RWPE2 (cell line): ENCODE measurements around the gene TBC1D1.

Experiments used
- ATAC-seq: fragments of 200-7000 bp; cut with Tn5 transposase; 3 replicates; pipeline ENCODE4 v1.9.1; 2021; ENCODE audit warnings: low read depth
- DNase-seq: peaks from one replicate; pipeline ENCODE4 v3.0.0-alpha.2; 2020; ENCODE audit warnings: low spot score
- H3K27ac ChIP-seq: fragments of 450-650 bp; 2 replicates; pipeline ENCODE4 v1.5.1; 2017; ENCODE audit warnings: mild to moderate bottlenecking; ENCODE audit not compliant: poor library complexity, severe bottlenecking
- H3K27me3 ChIP-seq: fragments of 250-450 bp; sonication (Bioruptor Pico); 2 replicates; pipeline ENCODE4 v1.5.1; 2021; ENCODE audit warnings: mild to moderate bottlenecking, moderate library complexity; ENCODE audit not compliant: insufficient read depth, poor library complexity, severe bottlenecking
- H3K36me3 ChIP-seq: fragments of 250-450 bp; sonication (Bioruptor Pico); 2 replicates; pipeline ENCODE4 v1.5.1; 2020; ENCODE audit warnings: low read depth, mild to moderate bottlenecking, moderate library complexity
- H3K4me1 ChIP-seq: fragments of 250-450 bp; sonication (Bioruptor Pico); 2 replicates; pipeline ENCODE4 v1.5.1; 2021; ENCODE audit warnings: mild to moderate bottlenecking, moderate library complexity; ENCODE audit not compliant: insufficient read depth, poor library complexity, severe bottlenecking
- H3K4me3 ChIP-seq: fragments of 250-450 bp; sonication (Bioruptor Pico); 2 replicates; pipeline ENCODE4 v1.5.1; 2021; ENCODE audit warnings: mild to moderate bottlenecking, moderate library complexity; ENCODE audit not compliant: severe bottlenecking
- H3K9me3 ChIP-seq: fragments of 250-450 bp; sonication (Bioruptor Pico); 2 replicates; pipeline ENCODE4 v1.5.1; 2021; ENCODE audit warnings: mild to moderate bottlenecking, moderate library complexity; ENCODE audit not compliant: severe bottlenecking
- TF ChIP-seq, protein P1 (sequence below): fragments of 450-650 bp; IDR thresholded peaks from one replicate; pipeline ENCODE4 v1.5.1; 2017; ENCODE audit warnings: mild to moderate bottlenecking, moderate library complexity; ENCODE audit not compliant: poor library complexity, severe bottlenecking

TBC1D1 gene

DNA sequence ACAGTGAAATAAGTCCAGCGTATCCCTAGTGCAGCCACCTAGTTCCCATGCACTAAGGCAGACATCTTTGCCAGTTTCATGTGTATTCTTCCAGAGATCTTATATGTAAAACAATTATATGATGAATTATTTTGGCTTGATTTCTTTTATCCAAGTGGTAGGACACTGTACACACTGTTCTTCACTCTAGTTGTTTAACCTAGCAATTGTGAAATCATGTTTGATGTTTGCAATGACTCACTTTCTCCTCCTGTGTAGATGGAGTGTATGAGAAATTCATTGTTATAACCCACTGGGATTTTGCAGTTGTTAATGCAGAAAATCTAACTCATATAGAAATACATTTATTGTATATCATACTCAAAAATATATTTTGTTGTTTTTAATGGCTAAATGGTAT lies 17.5 kb upstream of the TBC1D1 start:
- peak; percentile 99 for ATAC-seq
- H3K4me1 ChIP-seq, result peaks cover 10% of the 10 kb centered on the region
- H3K4me3 ChIP-seq, result no peak overlapping the region
- peak overlapping the region; percentile 26 for H3K27ac ChIP-seq
- no peak for DNase-seq
- H3K36me3 ChIP-seq, result no peaks in the 10 kb centered on the region
- no peaks in the 10 kb centered on the region for H3K9me3 ChIP-seq
- TF ChIP-seq, protein P1, sequence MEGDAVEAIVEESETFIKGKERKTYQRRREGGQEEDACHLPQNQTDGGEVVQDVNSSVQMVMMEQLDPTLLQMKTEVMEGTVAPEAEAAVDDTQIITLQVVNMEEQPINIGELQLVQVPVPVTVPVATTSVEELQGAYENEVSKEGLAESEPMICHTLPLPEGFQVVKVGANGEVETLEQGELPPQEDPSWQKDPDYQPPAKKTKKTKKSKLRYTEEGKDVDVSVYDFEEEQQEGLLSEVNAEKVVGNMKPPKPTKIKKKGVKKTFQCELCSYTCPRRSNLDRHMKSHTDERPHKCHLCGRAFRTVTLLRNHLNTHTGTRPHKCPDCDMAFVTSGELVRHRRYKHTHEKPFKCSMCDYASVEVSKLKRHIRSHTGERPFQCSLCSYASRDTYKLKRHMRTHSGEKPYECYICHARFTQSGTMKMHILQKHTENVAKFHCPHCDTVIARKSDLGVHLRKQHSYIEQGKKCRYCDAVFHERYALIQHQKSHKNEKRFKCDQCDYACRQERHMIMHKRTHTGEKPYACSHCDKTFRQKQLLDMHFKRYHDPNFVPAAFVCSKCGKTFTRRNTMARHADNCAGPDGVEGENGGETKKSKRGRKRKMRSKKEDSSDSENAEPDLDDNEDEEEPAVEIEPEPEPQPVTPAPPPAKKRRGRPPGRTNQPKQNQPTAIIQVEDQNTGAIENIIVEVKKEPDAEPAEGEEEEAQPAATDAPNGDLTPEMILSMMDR, result no peak
- H3K27me3 ChIP-seq, result no peaks in the 10 kb centered on the region

DNA sequence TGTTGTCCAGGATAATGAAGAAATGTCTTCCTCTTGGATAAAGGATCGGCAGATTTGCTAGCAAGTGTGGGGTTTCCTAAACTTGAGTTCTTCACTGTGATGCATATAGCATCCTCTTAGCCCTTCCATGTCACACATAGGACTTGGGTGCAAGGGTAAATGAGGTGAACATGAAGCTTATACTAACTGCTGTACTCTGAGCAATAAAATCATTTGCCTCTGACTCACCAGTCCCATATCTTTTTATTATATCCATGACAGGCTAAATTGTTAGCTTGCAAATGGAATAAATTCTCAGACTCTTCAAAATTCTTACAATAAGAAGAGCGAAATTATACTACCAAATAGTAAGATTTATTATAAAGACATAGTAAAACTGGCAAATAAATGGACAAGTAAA lies 14.7 kb upstream of the TBC1D1 start:
- ATAC-seq (no peak), DNase-seq (no peak)
- H3K4me3 ChIP-seq, result no peak overlapping the region
- TF ChIP-seq, protein P1, result no peak
- H3K4me1 ChIP-seq, result peaks cover 10% of the 10 kb centered on the region
- no peaks in the 10 kb centered on the region for H3K9me3 ChIP-seq
- no peaks in the 10 kb centered on the region for H3K27me3 ChIP-seq
- H3K36me3 ChIP-seq, result no peaks in the 10 kb centered on the region
- no peak overlapping the region for H3K27ac ChIP-seq

DNA sequence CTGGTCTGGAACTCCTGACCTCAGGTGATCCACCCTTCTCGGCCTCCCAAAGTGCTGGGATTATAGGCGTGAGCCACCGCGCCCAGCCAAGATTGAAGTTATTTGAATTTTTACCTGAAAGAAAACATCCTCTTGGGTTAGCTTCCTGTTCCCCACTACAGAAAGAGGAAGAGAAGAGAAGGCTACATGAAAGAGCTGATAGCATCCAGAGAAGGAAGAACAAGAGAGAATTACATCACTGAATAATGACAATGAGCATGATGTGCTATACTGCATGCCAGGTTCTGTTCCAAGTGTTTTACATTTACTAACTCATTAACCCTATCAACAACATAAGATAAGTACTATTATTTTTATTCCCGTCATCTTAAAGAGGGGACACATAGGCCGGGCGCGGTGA lies 11.5 kb upstream of the TBC1D1 start:
- H3K27me3 ChIP-seq, result no peaks in the 10 kb centered on the region
- no peaks in the 10 kb centered on the region for H3K9me3 ChIP-seq
- no peak overlapping the region for H3K27ac ChIP-seq
- H3K36me3 ChIP-seq, result no peaks in the 10 kb centered on the region
- DNase-seq, result no peak
- ATAC-seq, result no peak
- no peaks in the 10 kb centered on the region for H3K4me1 ChIP-seq
- H3K4me3 ChIP-seq, result no peak overlapping the region
- TF ChIP-seq, protein P1, result no peak

DNA sequence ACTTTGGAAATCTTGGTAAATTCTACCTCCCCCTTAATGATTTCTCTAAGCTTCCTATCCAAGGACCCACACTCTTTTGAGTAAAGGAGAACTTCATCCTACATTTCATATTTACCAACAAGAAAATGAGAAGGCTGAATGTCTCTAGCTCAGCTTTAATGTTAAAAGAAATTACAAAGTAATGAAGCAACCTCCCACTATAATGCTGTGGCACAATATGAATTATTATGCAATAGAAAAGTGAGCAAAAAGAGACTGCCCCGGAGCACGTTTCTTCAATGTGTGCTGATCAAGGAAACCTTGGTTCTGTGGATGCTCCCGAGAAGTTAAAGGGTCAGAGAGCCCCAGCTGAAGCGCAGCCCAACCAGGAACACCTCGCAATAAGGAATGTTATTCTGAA lies 9.1 kb upstream of the TBC1D1 start:
- no peak for DNase-seq
- TF ChIP-seq, protein P1, result no peak
- H3K4me3 ChIP-seq, result no peak overlapping the region
- H3K36me3 ChIP-seq, result no peaks in the 10 kb centered on the region
- H3K9me3 ChIP-seq, result no peaks in the 10 kb centered on the region
- no peak for ATAC-seq
- H3K27me3 ChIP-seq, result no peaks in the 10 kb centered on the region
- no peak overlapping the region for H3K27ac ChIP-seq
- no peaks in the 10 kb centered on the region for H3K4me1 ChIP-seq

DNA sequence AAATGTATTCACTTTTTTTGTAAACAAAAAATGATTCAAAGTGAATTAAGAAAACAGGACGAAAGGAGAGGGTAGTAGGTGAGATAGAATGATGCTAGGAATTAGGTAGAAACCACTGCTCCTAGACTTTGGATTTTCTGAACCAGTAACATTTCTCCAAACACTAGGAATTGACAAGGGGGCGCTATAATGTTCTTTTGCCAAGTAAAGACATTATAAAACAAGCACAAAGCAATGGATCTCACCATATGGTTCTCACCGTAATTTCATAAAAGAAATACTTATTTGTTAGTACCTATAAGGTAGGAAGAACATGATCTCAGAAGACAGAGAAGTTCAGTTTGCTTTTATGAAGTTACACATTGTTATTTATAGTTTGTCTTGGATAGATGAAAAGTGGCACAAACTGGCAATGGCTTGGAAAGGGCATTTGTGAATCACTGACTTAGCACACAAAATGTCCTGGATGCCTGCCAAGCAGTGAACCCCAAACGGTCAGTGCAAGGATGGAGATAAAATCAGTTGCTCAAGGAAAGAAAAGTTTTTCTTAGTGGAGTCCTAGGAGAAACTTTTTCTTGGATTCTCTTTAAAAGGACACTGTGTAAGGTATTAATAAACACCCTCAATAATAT lies 8.1 kb upstream of the TBC1D1 start:
- DNase-seq (no peak), ATAC-seq (no peak)
- TF ChIP-seq, protein P1, result no peak

More for the DNA sequence above, 8.1 kb upstream of the TBC1D1 start:
- no peaks in the 10 kb centered on the region for H3K4me1 ChIP-seq
- no peak overlapping the region for H3K4me3 ChIP-seq
- H3K27me3 ChIP-seq, result no peaks in the 10 kb centered on the region
- no peaks in the 10 kb centered on the region for H3K36me3 ChIP-seq
- H3K27ac ChIP-seq, result no peak overlapping the region
- H3K9me3 ChIP-seq, result no peaks in the 10 kb centered on the region
